OCI-LY7 (cell line): Measurements from ENCODE around the gene PITPNM3.

Experiments
- CTCF ChIP-seq: fragments of 200-600 bp; sonication (generic); conservative IDR thresholded peaks from 2 replicates; pipeline ENCODE4 v1.5.1; 2014; ENCODE audit warnings: mild to moderate bottlenecking, antibody characterized with exemption, low read length, moderate library complexity, mixed read lengths
- EZH2phosphoT487 ChIP-seq: fragments of 200-600 bp; sonication (generic); IDR thresholded peaks from 2 replicates; pipeline ENCODE4 v1.6.1; 2018; ENCODE audit warnings: low read depth, borderline replicate concordance, mild to moderate bottlenecking, mixed run types, antibody characterized with exemption, low read length, moderate library complexity, mixed read lengths

- TF ChIP-seq EZH2phosphoT487 (no peak), CTCF (no peak)
These were observed 4.1 kb upstream of the PITPNM3 start for GRCh38 chr17:6560496-6560895.
